M059J (cell line): ENCODE measurements around the gene KCNQ1. TPM values are rescaled to one million over a fixed set of nuclear protein-coding genes. Genes with fewer than 3 reads are reported as not detected.

Experiments
- DNase-seq: peaks from one replicate; pipeline ENCODE4 v3.0.0-alpha.2; 2012; ENCODE audit warnings: low read depth
- total RNA-seq: library from RNA; depleted of rRNA; stranded (reverse); fragments of >200 nt; shearing (Covaris generic); gene quantifications from 2 replicates; pipeline ENCODE4 v1.2.3, GENCODE V29; 2014

The KCNQ1 gene
- total RNA-seq, 1 experiment from 2014 or later, result not detected

DNA sequence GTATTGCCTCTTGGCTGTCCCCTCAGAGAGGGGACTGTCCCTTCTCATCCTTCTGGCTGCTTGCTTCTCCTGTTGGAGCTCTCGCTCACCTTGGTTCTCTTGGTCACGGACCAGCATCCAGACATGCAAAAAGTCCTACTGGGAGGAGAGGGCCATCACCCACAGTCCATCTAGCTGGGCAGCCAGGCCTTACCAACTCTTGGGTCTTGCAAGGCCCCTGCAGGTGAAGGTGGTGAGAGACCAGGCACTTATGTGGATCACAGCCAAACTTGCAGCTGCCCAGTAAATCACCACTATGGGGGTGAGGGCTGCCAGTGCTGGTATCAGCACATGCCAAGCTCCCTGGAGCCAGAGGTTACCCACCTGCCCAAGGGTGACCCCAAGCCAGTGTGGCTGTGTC is 218.7 kb downstream of the KCNQ1 start:
- no peak for DNase-seq

GRCh38 chr11:2663915-2664314 is 219.1 kb downstream of the KCNQ1 start:
- DNase-seq, result no peak

DNA sequence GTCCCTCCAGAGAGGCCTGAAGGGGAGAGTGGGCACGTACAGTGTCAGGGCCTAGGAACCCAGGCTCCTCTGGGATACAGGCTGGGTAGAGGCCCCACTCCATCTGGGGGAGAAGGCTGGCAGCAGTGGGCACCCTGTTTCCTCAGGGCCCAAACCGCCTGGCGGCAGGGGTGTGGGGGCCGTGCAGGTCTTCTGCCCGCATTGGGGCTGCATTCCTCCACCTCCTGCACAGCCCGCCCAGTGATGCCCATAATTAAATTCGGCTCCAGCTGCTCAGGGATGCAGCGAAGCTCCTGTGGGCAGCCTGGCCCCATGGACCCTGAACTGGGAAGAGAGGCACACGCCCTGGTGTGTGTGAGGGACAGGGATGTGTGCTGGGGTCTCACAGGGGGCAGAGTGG is 219.6 kb downstream of the KCNQ1 start:
- no peak for DNase-seq

GRCh38 chr11:2664791-2665525 is 220.2 kb downstream of the KCNQ1 start:
- DNase-seq, result no peak

DNA sequence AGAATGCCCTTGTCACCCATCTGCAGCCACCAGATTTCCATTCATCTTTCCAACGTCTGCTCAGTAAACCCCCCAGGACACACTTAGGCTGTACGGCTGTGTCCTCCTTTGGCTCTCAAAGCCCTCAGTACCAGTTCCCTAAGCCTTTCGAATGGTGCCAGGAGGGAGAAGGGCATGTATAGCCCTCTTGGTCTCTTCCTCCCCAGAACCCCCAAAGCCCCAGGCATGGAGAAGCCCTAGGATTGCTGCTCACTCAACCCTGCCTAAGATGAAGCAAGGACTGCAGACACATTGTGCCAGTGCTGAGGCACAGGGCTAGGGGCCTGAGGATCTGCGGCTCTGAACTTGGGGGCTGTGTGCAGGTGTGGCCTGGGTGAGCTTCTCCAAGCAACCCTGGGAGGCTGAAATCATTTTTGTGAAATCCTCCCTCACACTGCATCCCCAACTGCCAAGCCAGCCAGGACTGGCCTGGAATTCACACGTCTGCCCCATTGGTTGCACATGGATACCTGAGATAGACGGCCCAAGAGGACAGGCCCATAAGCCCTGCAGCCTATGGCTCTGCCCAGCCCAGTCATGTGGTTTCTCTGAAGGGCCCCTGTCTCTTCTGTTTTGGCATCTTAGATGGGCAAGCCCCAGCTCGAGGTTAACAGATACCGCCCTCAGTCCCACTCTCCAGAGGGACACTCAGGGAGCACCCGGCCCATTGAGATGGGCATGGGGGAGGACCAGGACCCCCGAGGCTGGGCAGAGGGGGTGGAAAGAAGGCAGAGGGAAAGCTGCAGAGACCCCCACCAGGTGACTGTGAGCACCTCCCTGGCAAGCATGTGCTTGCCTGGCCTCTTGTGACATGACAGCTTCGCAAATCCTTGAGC is 221.0 kb downstream of the KCNQ1 start:
- no peak for DNase-seq

GRCh38 chr11:2666401-2666741 is 221.6 kb downstream of the KCNQ1 start:
- DNase-seq, result no peak

- no peak for DNase-seq
Observed at GRCh38 chr11:2666828-2667570, 222.2 kb downstream of the KCNQ1 start.

DNA sequence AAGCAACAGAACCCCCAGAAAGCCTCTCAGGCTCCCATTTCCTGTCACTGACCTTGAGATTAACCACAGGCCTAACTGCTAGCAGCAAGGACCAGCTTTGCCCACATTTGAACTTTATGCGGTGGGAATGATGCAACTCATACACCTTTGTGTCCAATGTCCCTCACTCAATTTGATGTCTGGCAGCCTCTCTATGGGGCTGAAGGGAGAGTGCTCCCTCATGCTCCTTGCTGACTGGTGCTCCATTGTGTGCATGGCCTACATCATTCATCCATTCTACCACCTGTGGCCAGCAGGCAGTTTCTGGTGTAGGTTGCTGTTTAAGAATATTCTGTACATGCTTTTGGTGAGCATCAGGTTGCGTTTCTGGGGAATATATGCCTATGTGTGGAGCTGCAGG is 223.1 kb downstream of the KCNQ1 start:
- no peak for DNase-seq

DNA sequence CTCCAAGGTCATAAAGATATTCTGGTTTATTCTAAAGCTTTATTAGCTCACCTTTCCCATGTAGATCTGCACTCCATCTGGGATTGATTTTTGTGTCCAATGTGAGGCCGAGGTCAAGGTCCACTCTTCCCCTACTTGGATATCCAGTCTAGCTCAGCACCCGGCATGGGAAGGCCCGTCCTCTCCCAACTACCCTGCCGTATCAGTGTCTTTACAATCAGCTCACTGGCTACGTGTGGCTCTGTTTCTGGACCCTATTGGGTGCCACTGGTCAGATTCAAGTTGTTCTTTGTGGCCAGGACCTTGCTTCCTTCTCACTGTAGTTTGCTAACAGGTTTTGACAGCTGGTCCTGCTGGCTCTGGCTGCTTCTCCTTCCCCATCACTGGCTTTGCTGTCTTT is 224.1 kb downstream of the KCNQ1 start:
- no peak for DNase-seq

- DNase-seq, result no peak
Observed at GRCh38 chr11:2669634-2670469, 225.0 kb downstream of the KCNQ1 start.

- DNase-seq, result no peak
Observed at GRCh38 chr11:2670541-2671100, 225.8 kb downstream of the KCNQ1 start.

GRCh38 chr11:2671748-2672147 is 226.9 kb downstream of the KCNQ1 start:
- no peak for DNase-seq

GRCh38 chr11:2672553-2673249 is 227.9 kb downstream of the KCNQ1 start:
- no peak for DNase-seq

GRCh38 chr11:2673250-2673610 is 228.4 kb downstream of the KCNQ1 start:
- DNase-seq, result no peak

GRCh38 chr11:2673871-2674471 is 229.2 kb downstream of the KCNQ1 start:
- DNase-seq, result no peak

GRCh38 chr11:2674658-2675131 is 229.9 kb downstream of the KCNQ1 start:
- DNase-seq, result no peak

- DNase-seq, result no peak
Observed at GRCh38 chr11:2675540-2675939, 230.7 kb downstream of the KCNQ1 start.

- DNase-seq, result no peak
Observed at GRCh38 chr11:2677127-2677526, 232.3 kb downstream of the KCNQ1 start.

GRCh38 chr11:2678396-2678795 is 233.6 kb downstream of the KCNQ1 start:
- DNase-seq, result no peak

- DNase-seq, result no peak
Observed at GRCh38 chr11:2679011-2679676, 234.3 kb downstream of the KCNQ1 start.
